ENCODE measurements around the gene EIF4E1B.

Gene EIF4E1B

GRCh38 chr5:176667637-176668036, 37.2 kb downstream of the EIF4E1B start:
- DNase-seq = no peak

GRCh38 chr5:176670449-176670848, 40.0 kb downstream of the EIF4E1B start:
- DNase-seq = no peak

- no peak for DNase-seq
Observed at GRCh38 chr5:176671399-176671798, 40.9 kb downstream of the EIF4E1B start.

GRCh38 chr5:176671890-176672747, 41.6 kb downstream of the EIF4E1B start:
- DNase-seq = no peak

- DNase-seq = no peak
Observed at GRCh38 chr5:176673651-176674583, 43.4 kb downstream of the EIF4E1B start.

- DNase-seq = no peak
Observed at GRCh38 chr5:176674799-176675198, 44.3 kb downstream of the EIF4E1B start.

GRCh38 chr5:176675676-176676360, 45.3 kb downstream of the EIF4E1B start:
- DNase-seq = no peak

- DNase-seq = no peak
Observed at GRCh38 chr5:176676361-176676824, 45.9 kb downstream of the EIF4E1B start.

- DNase-seq = no peak
Observed at GRCh38 chr5:176677209-176677939, 46.9 kb downstream of the EIF4E1B start.

GRCh38 chr5:176678584-176678983, 48.1 kb downstream of the EIF4E1B start:
- no peak for DNase-seq

GRCh38 chr5:176679365-176680225, 49.1 kb downstream of the EIF4E1B start:
- DNase-seq = no peak

- DNase-seq = no peak
Observed at GRCh38 chr5:176680226-176680563, 49.7 kb downstream of the EIF4E1B start.

GRCh38 chr5:176682016-176682531, 51.6 kb downstream of the EIF4E1B start:
- no peak for DNase-seq

GRCh38 chr5:176685010-176685409, 54.5 kb downstream of the EIF4E1B start:
- no peak for DNase-seq

- DNase-seq = no peak
Observed at GRCh38 chr5:176687247-176687646, 56.8 kb downstream of the EIF4E1B start.

GRCh38 chr5:176687881-176688280, 57.4 kb downstream of the EIF4E1B start:
- no peak for DNase-seq

GRCh38 chr5:176690911-176691310, 60.4 kb downstream of the EIF4E1B start:
- DNase-seq = no peak

GRCh38 chr5:176691524-176691923, 61.0 kb downstream of the EIF4E1B start:
- no peak for DNase-seq

GRCh38 chr5:176692326-176692725, 61.9 kb downstream of the EIF4E1B start:
- DNase-seq = no peak

GRCh38 chr5:176692839-176693476, 62.5 kb downstream of the EIF4E1B start:
- peak; percentile 11 for DNase-seq

GRCh38 chr5:176693477-176693851, 63.0 kb downstream of the EIF4E1B start:
- no peak for DNase-seq
